MV-4-11 (cell line): Measurements from ENCODE around the gene KLHL17.
A peak's percentile ranks its signal among the peaks of the same experiment; 100 is the strongest.
"Not testable (repeated sequence)": the region's sequence is repeated elsewhere in the genome, so short reads cannot be mapped to it uniquely, and the experiment has no call there.

Experiments
- DNase-seq: peaks from one replicate; lab custom pipeline; 2025; lab: John Stamatoyannopoulos, UW

The KLHL17 gene

GRCh38 chr1:1001057-1001783 is 40.8 kb downstream of the KLHL17 start:
- no peak for DNase-seq

GRCh38 chr1:1003618-1004419 is 43.4 kb downstream of the KLHL17 start:
- no peak for DNase-seq

- DNase-seq: no peak
These were observed 44.0 kb downstream of the KLHL17 start for GRCh38 chr1:1004420-1004779.

- DNase-seq: no peak
These were observed 44.7 kb downstream of the KLHL17 start for GRCh38 chr1:1004780-1005697.

GRCh38 chr1:1005774-1006304 is 45.5 kb downstream of the KLHL17 start:
- no peak for DNase-seq

GRCh38 chr1:1006305-1007159 is 46.1 kb downstream of the KLHL17 start:
- DNase-seq: no peak

GRCh38 chr1:1010131-1010530 is 49.7 kb downstream of the KLHL17 start:
- not testable (repeated sequence) for DNase-seq

GRCh38 chr1:1011396-1011949 is 51.1 kb downstream of the KLHL17 start:
- DNase-seq: no peak

- not testable (repeated sequence) for DNase-seq
These were observed 52.3 kb downstream of the KLHL17 start for GRCh38 chr1:1012736-1013104.

- peak; percentile 83 for DNase-seq
These were observed 52.9 kb downstream of the KLHL17 start, which contains the start of gene ISG15 for GRCh38 chr1:1013105-1013921. TSS of gene ISG15 (plus strand) at chr1:1013497. CDS start at chr1:1013574, 77 bp downstream.

GRCh38 chr1:1013922-1014648 is 53.7 kb downstream of the KLHL17 start:
- DNase-seq: no peak

- no peak for DNase-seq
These were observed 54.7 kb downstream of the KLHL17 start for GRCh38 chr1:1014799-1015681.
